ENCODE measurements around the gene CRYBA1. TPM values are rescaled to one million over a fixed set of nuclear protein-coding genes. Genes with fewer than 3 reads are reported as not detected.

The CRYBA1 gene
- polyA plus RNA-seq, 1 donor (not counting 4 experiments of a cell fraction or from before 2014, with no cell fraction given), result not detected

- dilution Hi-C loops (cut with MboI; ENCODE audit: extremely low pct_ligation_motif_present, low sequenced_read_pairs), result no loop called here
- Histone ChIP-seq H3K9ac (ENCODE audit: control insufficient read depth, extremely low read depth, insufficient read depth, low read length) (no peak overlapping the region), H3K4me1 (ENCODE audit: control insufficient read depth, extremely low read depth, insufficient read depth, low read length) (peaks cover 27% of the 10 kb centered on the region), H3K4me3 (ENCODE audit: control insufficient read depth in 2 of 3, extremely low read depth in 1 of 3, insufficient read depth in 2 of 3, low read depth in 1 of 3, low read length in 3 of 3) (no peak overlapping the region), H3K9me3 (ENCODE audit: control insufficient read depth, low read depth, low read length) (no peaks in the 10 kb centered on the region), H3K27ac (ENCODE audit: control insufficient read depth, insufficient read depth, low read length) (peak overlapping the region; percentile 4), H3K27me3 (ENCODE audit: control insufficient read depth, extremely low read depth, insufficient read depth, low read length) (no peaks in the 10 kb centered on the region), H4K20me1 (ENCODE audit: control insufficient read depth, extremely low read depth, insufficient read depth, low read length) (no peaks in the 10 kb centered on the region), H3K9me1 (ENCODE audit: control insufficient read depth, extremely low read depth, insufficient read depth, low read length) (no peaks in the 10 kb centered on the region), H2AFZ (ENCODE audit: control insufficient read depth, low read length) (no peak overlapping the region), H3K79me2 (ENCODE audit: control insufficient read depth, insufficient read depth, low read length) (no peaks in the 10 kb centered on the region), H3K4me2 (ENCODE audit: control insufficient read depth, extremely low read depth, insufficient read depth, low read depth, low read length) (no peak overlapping the region), H3K36me3 (ENCODE audit: control insufficient read depth in 2 of 2, extremely low read depth in 1 of 2, insufficient read depth in 2 of 2, low read length in 2 of 2) (no peaks in the 10 kb centered on the region)
- TF ChIP-seq EZH2 (IDR thresholded peaks at IDR 0.05; ENCODE audit: low read length) (no peak), CTCF (optimal IDR thresholded peaks at IDR 0.05 in 1 of 3, IDR thresholded peaks at IDR 0.05 in 1 of 3, conservative IDR thresholded peaks at IDR 0.05 in 1 of 3; ENCODE audit: extremely low read depth in 1 of 3, insufficient read depth in 2 of 3, low read length in 3 of 3) (no peak)
- FAIRE-seq (no peak), DNase-seq (ENCODE audit: low read depth, low spot score) (no peak)
Measured at GRCh38 chr17:29237476-29238132, 9.1 kb upstream of the CRYBA1 start.

- TF ChIP-seq CTCF (optimal IDR thresholded peaks at IDR 0.05 in 1 of 3, IDR thresholded peaks at IDR 0.05 in 1 of 3, conservative IDR thresholded peaks at IDR 0.05 in 1 of 3; ENCODE audit: extremely low read depth in 1 of 3, insufficient read depth in 2 of 3, low read length in 3 of 3), result no peak
- no peak for TF ChIP-seq EZH2 (IDR thresholded peaks at IDR 0.05; ENCODE audit: low read length)
- no peak overlapping the region for H3K4me2 ChIP-seq (ENCODE audit: control insufficient read depth, extremely low read depth, insufficient read depth, low read depth, low read length)
- H3K9ac ChIP-seq (ENCODE audit: control insufficient read depth, extremely low read depth, insufficient read depth, low read length), result no peak overlapping the region
- no peaks in the 10 kb centered on the region for H3K79me2 ChIP-seq (ENCODE audit: control insufficient read depth, insufficient read depth, low read length)
- H4K20me1 ChIP-seq (ENCODE audit: control insufficient read depth, extremely low read depth, insufficient read depth, low read length), result no peaks in the 10 kb centered on the region
- dilution Hi-C loops (cut with MboI; ENCODE audit: extremely low pct_ligation_motif_present, low sequenced_read_pairs), result no loop called here
- H3K36me3 ChIP-seq (ENCODE audit: control insufficient read depth in 2 of 2, extremely low read depth in 1 of 2, insufficient read depth in 2 of 2, low read length in 2 of 2), result no peaks in the 10 kb centered on the region
- H3K4me1 ChIP-seq (ENCODE audit: control insufficient read depth, extremely low read depth, insufficient read depth, low read length), result peaks cover 27% of the 10 kb centered on the region
- no peaks in the 10 kb centered on the region for H3K9me1 ChIP-seq (ENCODE audit: control insufficient read depth, extremely low read depth, insufficient read depth, low read length)
- H2AFZ ChIP-seq (ENCODE audit: control insufficient read depth, low read length), result no peak overlapping the region
- FAIRE-seq (no peak), DNase-seq (ENCODE audit: low read depth, low spot score) (no peak)
- no peak overlapping the region for H3K4me3 ChIP-seq (ENCODE audit: control insufficient read depth in 2 of 3, extremely low read depth in 1 of 3, insufficient read depth in 2 of 3, low read depth in 1 of 3, low read length in 3 of 3)
- H3K27me3 ChIP-seq (ENCODE audit: control insufficient read depth, extremely low read depth, insufficient read depth, low read length), result no peaks in the 10 kb centered on the region
- no peaks in the 10 kb centered on the region for H3K9me3 ChIP-seq (ENCODE audit: control insufficient read depth, low read depth, low read length)
- no peak overlapping the region for H3K27ac ChIP-seq (ENCODE audit: control insufficient read depth, insufficient read depth, low read length)
Measured at GRCh38 chr17:29238133-29238850, 8.4 kb upstream of the CRYBA1 start.

Data from keratinocyte (primary cell).